NCI-H82 (cell line): ENCODE data around the gene MARK1.
"Not testable (repeated sequence)": the region's sequence is repeated elsewhere in the genome, so short reads cannot be mapped to it uniquely, and the experiment has no call there.

Experiments
- DNase-seq: peaks from one replicate; lab custom pipeline; 2025; lab: John Stamatoyannopoulos, UW

MARK1 gene

DNA sequence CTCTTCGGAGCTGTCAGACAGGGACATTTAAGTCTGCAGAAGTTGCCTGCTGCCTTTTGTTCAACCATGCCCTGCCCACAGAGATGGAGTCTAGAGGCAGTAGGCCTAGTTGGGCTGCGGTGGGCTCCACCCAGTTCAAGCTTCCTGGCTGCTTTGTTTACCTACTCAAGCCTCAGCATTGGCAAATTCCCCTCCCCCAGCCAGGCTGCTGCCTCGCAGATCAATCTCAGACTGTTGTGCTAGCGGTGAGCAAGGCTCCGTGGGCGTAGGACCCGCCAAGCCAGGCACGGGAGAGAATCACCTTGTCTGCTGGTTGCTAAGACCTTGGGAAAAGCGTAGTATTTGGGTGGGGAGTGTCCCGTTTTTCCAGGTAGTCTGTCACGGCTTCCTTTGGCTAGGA lies 83.2 kb downstream of the MARK1 start:
- DNase-seq: not testable (repeated sequence)

DNA sequence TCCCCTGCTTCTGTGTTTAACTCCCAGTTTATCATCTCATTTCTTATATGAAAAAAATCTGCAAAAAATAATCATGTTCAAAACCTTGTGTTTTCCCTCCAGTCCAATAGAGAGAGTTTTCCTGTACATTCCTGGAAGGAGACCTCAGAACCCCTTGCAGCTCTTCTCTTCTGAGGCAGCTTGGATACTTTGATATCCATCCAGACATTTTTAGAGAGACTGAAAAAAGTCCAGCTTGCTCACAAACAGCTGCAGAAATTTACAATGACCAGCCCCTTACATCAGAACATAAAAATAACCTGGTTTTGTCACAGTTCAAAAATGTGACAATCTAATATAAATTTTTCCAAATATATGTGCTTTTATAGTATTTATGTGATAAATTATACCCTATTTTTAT lies 88.9 kb downstream of the MARK1 start:
- no peak for DNase-seq

- no peak for DNase-seq
Observed at GRCh38 chr1:220628431-220628830, 100.5 kb downstream of the MARK1 start.

DNA sequence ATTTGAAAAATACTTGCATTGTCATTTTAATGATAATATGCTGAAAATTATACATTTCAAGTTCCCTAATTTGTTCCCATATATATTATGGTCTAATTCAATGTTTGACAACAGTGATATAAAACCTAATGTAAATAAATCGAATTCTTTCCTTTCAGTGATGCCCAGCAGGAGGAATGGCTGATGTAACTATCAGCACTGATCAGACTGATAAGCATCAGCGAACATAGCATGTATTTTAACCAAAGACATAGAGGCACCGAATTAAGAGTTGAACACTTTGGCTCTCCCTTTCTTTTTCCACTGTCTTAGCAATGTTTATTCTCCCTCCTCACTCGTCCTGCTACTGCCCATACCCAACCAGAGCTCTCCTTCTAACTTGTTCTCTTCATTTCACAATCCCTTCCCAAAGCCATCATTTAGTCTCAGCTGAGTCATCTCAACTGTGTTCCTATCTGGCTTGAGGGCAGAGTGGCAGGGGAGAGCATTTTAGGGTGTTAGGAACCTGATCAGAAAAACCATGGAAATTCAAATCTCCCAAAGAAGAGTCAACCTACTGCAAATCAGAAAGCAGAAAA lies 103.4 kb downstream of the MARK1 start:
- no peak for DNase-seq

GRCh38 chr1:220637759-220638158 lies 109.8 kb downstream of the MARK1 start:
- DNase-seq: no peak

GRCh38 chr1:220642285-220642684 lies 114.3 kb downstream of the MARK1 start:
- DNase-seq: no peak

DNA sequence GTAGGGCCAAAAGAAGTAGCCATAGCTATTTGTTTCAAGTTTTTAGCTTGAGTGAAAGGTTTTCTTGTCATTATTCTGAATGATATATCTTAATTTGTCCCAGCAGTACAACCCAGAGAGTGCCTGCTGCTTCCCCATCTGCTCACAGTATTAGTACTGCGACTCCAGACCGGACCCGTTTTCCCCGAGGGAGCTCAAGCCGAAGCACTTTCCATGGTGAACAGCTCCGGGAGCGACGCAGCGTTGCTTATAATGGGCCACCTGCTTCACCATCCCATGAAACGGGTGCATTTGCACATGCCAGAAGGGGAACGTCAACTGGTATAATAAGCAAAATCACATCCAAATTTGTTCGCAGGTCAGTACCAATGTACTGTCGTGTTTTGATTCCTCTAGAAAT lies 125.1 kb downstream of the MARK1 start:
- peak; percentile 82 for DNase-seq

DNA sequence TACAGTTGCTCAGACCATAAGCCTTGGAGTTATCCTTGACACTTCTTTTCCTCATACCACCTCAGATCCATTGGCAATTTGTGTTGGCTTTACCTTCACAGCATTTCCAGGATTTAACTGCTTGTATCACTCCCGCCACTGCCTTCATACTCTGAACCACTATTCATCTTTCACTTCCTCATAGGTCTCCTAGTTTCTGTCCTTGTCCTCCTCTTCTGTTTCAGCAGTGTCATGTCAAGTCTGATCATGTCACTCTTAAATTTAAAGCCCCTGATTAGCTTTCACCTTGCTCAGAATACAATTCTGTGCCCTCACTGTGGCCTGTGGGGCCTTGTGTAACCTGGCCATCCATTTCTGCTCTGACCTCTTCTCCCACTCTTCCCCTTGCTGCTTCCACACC lies 127.6 kb downstream of the MARK1 start:
- no peak for DNase-seq

- no peak for DNase-seq
Observed at GRCh38 chr1:220655961-220656740, 128.2 kb downstream of the MARK1 start.

GRCh38 chr1:220666349-220666748 lies 138.4 kb downstream of the MARK1 start:
- no peak for DNase-seq

DNA sequence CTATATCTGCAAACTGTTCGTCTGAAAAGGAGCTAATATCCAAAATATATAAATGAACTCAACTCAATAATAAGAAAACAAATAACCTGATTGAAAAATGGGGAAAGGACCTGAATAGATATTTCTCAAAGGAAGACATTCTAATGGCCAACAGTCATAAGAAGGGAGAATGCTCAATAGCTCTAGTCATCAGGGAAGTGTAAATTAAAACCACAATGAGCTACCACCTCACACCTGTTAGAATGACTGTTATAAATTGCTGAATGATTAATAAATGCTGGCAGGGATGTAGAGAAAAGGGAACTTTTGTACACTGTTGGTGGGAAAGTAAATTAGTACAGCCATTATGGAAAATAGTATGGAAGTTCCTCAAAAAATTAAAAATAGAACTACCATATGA lies 141.1 kb downstream of the MARK1 start:
- DNase-seq: no peak

DNA sequence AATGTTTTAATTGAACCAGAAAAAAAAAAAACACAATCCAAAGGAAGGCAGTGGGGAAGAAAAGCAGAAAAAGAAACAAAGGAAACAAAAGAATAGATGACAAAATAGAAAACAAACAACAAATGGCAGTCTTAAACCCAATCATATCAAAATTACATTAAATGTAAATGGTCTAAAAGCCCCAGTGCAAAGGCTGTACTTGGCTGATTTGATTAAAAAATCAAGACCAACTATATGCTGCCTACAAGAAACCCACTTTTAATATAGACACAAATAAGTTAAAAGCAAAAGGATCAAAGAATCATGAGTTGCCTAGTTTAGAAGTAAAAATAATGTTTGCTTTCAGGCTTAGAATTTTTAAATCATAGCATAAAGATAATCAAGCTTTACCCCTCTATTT lies 142.4 kb downstream of the MARK1 start:
- DNase-seq: no peak

DNA sequence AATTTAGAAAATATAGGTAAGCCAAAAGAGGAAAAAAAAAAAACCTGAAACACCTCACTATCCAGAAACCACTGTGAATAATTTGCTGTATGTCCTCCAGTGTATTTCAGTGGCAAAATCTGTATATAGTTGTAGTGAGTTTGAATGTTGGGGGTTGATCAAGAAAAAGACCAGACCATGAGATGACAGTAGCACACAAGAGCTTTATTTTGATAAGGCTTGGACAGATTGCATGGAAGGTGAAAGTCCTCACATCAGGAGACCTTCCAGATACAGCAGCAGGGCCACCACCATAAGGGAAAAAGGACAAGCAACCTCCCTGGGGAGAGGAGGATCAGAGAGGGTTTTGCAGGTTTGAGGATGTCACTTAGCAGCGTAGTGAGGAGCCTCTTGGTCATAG lies 146.0 kb downstream of the MARK1 start:
- DNase-seq: no peak

DNA sequence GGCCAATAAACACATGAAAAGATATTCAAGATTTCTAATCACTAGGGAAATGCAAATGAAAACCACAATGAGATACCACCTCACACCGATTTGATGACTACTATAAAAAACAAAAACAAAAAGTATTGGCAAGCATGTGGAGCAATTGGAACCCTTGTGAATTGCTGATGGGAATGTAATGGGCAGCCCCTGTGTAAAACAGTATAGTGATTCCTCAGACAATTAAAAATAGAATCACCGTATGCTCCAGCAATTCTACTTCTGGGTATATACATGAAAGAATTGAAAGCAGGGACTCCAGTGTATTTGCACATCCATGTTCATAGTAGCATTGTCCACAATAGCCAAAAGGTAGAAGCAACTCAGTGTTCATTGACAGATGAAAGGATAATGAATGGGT lies 149.3 kb downstream of the MARK1 start:
- DNase-seq: no peak

- peak; percentile 82 for DNase-seq
Observed at GRCh38 chr1:220680085-220680687, 152.2 kb downstream of the MARK1 start.

DNA sequence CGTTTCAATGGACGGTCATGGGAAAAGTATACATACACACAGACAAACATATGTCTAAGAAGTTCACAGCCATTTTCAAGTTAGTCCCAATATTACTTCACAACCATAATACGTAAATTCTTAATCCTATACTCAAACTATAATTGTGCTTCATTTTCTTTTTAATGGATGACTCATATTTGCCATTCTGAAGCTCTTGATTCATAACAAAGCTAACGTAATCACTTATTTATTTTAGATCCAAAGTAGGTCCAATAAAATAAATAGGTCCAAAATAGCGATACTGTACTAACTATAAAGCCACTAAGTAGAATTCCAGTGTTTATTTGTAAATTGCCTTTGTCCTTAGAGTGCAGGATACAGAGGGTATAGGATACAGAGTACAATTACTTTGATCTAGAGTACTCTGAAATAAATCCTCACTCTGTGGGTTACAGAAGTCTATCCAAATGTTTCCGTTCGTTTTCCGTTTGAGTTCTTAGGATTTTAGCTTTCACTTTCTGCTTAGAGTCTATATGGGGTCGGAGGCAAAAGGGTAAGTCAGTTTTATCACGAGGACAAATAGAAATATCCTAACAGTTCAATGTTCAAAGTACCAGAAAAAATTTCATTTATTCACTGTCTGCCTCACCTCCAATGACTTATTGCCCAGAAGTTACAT lies 153.4 kb downstream of the MARK1 start:
- DNase-seq: no peak

- no peak for DNase-seq
Observed at GRCh38 chr1:220682901-220683576, 155.1 kb downstream of the MARK1 start.

GRCh38 chr1:220683716-220684115 lies 155.8 kb downstream of the MARK1 start:
- not testable (repeated sequence) for DNase-seq

DNA sequence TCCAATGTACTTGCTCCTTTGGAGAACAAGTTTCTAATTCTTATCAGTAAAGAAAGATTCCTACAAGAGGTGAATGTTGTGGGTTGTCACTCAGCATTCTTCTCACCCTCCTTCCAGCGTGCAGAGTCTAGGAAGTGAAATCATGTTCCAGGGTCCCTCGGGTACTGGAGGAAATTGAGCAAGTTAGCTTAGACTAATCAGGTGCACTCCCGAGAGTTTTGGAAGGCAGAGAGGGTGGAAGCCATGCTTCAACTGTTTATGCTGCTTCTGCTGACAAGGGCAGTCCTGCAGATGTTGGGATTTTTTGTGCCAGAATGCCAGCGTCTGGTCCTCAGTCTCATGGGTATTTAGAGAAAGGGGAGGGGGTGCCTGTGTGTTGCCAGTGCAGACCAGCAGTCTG lies 157.0 kb downstream of the MARK1 start:
- no peak for DNase-seq

GRCh38 chr1:220685879-220686278 lies 157.9 kb downstream of the MARK1 start:
- DNase-seq: peak; percentile 35

- no peak for DNase-seq
Observed at GRCh38 chr1:220687809-220688208, 159.9 kb downstream of the MARK1 start.

DNA sequence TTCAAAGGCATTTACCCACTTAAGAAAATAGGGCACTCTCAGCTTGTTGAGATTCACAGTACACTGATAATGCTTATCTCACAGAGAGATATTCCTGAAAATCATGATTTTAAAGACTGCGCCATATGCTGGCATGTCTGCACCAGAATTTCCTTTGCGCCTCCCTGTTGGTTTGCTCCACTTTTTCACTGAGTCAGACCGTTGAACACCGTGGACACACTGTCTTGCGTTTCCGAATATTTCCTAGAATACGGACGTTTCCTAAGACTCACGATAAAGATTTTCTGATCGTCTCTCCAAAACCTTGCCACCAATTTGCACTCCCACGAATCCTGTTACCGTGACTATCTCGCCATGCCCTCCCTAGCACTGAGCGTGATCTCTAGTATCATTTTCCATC lies 161.7 kb downstream of the MARK1 start:
- DNase-seq: no peak
